Effector memory CD4-positive, alpha-beta T cell (primary cell): Measurements from ENCODE around the gene IFITM10.
"Not testable (repeated sequence)": the region's sequence is repeated elsewhere in the genome, so short reads cannot be mapped to it uniquely, and the experiment has no call there.

Experiments used
- DNase-seq, 3 donors: peaks; one replicate each; pipeline ENCODE4 v3.0.0-alpha.2; 2020
- H3K27ac ChIP-seq: 2 replicates; pipeline ENCODE4 v1.7.0; 2013; ENCODE audit warnings: mild to moderate bottlenecking, low read length, moderate library complexity; ENCODE audit not compliant: insufficient read depth, poor library complexity, severe bottlenecking
- H3K27me3 ChIP-seq: replicated peaks from 2 replicates; pipeline ENCODE4 v1.7.0; 2013; ENCODE audit warnings: mild to moderate bottlenecking, low read length; ENCODE audit not compliant: insufficient read depth, control insufficient read depth, poor library complexity, severe bottlenecking
- H3K36me3 ChIP-seq: 2 replicates; pipeline ENCODE4 v1.7.0; 2013; ENCODE audit warnings: mild to moderate bottlenecking, low read length, moderate library complexity; ENCODE audit not compliant: control insufficient read depth, insufficient read depth
- H3K4me1 ChIP-seq: 2 replicates; pipeline ENCODE4 v1.7.0; 2013; ENCODE audit warnings: low read length, mild to moderate bottlenecking; ENCODE audit not compliant: control insufficient read depth, insufficient read depth, poor library complexity, severe bottlenecking
- H3K4me3 ChIP-seq: 2 replicates; pipeline ENCODE4 v1.7.0; 2013; ENCODE audit warnings: low read length, low read depth, mild to moderate bottlenecking; ENCODE audit not compliant: insufficient read depth, poor library complexity, severe bottlenecking
- H3K9me3 ChIP-seq: 2 replicates; pipeline ENCODE4 v1.7.0; 2013; ENCODE audit warnings: mild to moderate bottlenecking, low read length, moderate library complexity; ENCODE audit not compliant: control insufficient read depth

Gene IFITM10

DNA sequence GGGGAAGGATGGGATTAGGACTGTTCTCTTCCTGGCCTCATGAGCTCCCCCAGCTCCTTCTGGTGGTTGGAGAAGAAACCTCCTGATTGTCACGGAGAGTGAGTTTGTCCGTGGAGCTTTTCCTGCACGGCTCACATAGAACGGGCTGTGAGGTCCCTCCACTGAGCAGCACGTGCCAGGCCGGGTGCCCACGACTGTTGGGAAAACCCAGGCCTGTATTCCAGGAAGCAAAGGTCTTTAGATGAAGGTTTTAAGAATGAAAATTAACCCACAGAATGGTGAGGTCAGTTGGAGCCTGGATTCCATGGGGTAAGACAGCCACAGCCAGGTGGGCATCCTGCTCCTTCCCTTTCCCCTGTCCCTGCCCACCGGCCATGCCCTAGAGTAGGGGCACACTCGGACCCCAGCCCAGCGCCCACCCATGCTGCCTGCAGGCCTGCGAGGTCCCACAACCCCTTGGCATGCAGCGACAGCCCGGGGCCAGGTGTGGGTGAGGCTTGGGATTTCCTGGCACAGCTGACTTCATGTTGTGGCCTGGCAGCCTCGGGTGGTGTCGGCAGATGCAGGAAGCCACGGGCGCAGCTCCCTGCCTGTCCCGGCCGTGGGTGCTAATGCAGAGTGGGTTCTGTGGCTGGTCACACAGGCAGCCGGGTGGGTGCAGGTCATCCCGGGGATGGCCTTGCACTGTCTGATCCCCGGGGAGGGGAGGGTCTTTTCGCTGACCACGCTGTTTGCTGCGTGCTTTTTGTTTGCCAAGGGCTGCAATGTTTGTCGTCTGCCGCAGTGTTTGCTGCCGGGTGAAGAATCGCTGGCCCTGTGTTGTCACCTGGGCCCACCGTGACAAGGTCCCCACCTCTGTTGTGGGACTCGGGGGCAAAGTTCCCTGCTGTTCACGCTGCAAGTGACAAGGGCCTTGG is 60.9 kb downstream of the IFITM10 start:
- H3K4me1 ChIP-seq = peaks cover 12% of the 10 kb centered on the region
- H3K27me3 ChIP-seq, H3K4me3 ChIP-seq, H3K36me3 ChIP-seq, H3K9me3 ChIP-seq, DNase-seq, H3K27ac ChIP-seq: not testable (repeated sequence)

DNA sequence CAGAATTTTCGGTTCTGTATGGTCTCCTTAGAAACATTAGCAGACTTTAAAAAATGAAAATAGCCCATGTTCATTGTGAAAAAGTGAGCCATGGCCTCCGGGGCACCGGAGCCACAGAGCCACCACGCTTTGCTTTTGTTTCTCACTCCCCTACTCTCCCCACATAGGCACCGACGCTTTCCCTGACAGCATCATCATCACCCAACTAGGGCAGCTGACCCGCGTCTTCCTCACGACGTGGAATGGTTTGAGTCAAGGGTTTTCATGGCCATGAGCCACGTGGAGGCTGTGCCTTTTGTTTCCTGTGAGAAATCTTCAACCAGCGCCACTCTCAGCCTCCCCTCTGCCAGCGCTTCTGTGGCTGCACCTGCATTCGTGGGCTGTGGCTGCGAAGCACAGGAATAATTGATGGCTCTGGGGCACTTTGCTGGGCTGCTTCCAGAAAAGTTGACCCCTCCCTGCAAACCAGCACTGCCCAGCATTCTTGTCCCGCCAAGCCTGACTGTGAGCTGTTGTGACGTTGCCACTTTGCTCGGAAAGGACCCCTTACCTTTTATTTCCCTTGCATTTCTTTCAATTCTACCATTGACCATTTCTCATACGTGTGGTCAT is 62.0 kb downstream of the IFITM10 start:
- H3K36me3 ChIP-seq, H3K4me1 ChIP-seq: not testable (repeated sequence)

DNA sequence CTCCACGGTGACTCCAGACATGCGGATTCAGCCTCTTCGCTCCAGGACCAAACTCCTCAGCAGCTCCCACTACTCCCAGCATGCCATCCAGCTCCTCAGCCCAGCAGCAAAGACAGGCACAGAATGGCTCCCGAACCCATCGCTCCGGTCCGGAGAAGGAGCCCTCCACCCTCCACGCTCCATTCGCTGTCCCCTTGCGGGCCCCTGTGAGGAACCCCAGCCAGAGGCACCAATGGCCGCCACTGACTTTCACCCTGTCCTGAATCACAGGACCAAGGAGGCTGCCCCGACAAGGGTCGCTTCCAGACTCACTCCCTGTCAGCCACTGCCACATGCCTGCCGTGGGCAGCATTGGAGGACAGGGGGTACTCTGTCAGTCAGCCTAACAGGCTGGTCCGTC is 64.2 kb downstream of the IFITM10 start:
- H3K36me3 ChIP-seq, H3K4me1 ChIP-seq, H3K9me3 ChIP-seq, H3K27ac ChIP-seq, H3K4me3 ChIP-seq, DNase-seq, H3K27me3 ChIP-seq: not testable (repeated sequence)

More for the DNA sequence above, 62.0 kb downstream of the IFITM10 start:
- not testable (repeated sequence) for H3K27me3 ChIP-seq, H3K9me3 ChIP-seq, H3K4me3 ChIP-seq, DNase-seq, H3K27ac ChIP-seq

DNA sequence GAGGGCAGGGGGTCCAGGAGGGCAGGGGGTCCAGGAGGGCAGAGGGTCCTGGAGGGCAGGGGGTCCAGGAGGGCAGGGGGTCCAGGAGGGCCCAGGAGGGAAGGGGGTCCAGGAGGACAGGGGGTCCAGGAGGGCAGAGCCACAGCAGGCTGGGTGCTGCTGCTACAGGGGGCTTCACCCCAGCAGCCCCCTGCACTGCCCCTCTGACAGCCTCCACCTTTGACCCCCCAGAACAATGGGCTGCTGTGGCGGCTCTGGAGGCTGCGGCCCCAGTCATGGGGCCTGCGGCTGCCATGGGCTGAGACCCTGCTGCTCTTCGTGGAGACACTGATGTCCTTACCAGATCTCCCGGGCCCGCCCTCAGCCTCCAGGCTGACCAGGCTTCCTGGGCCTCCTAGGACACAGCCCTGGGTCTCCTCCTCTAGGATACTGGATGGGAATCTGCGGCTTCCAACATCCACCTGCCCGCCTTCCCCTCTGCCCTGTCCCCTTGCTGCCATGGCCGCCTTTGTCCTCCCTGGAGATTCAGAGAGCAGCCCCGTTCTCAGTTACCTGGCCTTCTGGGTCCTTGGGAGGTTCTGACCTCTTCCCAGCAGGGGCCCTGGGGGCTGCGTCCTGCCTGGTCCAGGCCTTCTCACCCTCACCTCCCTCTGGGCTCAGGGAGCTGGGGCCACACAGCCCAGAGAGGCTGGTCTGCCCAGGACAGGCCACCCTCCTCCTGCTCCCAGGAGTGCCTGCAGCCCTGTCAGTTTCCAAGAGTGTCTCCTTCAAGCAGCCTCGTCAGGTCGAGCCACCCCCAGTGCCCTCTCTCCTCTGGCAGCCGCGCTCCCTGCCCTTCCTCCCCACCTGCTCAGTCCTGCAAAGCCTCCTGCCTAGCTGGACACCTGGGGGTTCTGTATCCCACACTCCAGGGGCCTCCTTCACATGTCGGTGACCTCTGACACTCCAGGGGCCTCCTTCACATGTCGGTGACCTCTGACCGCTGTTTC is 65.2 kb downstream of the IFITM10 start:
- H3K27ac ChIP-seq, H3K27me3 ChIP-seq, H3K4me1 ChIP-seq, H3K4me3 ChIP-seq, DNase-seq, H3K36me3 ChIP-seq, H3K9me3 ChIP-seq: not testable (repeated sequence)

DNA sequence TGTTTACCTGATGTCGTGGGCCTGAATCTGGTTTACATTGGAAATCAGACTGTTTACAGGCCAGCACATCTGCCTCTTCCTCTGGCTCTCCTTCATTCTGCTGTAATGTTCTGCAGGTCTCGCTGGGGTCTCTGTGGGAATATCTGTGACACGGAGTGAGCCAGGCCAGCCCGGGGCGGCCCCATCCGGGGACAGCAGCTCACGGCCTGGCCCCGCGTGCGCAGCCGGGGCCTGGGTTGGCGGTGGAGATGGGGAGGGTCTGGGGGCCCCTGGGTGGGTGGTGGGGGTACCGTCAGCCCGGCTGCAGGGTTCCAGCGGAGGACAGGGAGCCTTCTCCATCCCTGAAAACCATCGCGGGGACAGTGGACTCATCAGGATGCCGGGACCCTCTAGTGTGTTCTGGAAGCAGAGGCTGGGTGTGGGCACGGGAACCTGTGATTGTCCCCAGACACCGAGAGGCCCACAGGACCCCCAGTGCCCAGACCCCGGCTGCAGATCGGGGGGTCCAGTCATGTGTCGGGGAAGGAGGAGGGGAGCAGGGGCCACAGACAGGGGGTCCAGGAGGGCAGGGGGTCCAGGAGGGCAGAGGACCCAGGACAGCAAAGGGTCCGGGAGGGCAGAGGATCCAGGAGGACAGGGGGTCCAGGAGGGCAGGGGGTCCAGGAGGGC is 66.4 kb downstream of the IFITM10 start:
- H3K4me1 ChIP-seq, H3K27me3 ChIP-seq, H3K27ac ChIP-seq, H3K36me3 ChIP-seq, H3K4me3 ChIP-seq, DNase-seq, H3K9me3 ChIP-seq: not testable (repeated sequence)

DNA sequence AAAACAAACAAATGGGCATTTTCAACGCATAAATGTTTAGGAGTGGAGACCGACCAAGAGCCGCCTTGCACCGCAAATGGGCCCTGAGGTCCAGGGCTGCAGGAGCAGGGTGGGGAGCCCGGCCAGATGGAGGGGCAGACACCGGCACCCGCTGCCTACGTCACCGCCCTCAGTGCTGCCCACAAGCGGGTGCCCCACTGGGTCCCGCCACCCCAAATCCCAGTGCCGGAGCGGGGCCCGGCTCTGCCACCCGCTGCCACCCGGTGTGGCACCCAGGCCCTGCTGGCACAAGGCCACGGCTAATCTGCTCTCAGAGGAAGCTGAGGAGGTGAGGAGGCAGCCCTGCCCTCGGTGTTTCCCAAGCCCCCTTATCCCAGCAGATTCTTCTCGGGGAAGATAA is 67.2 kb downstream of the IFITM10 start:
- not testable (repeated sequence) for H3K36me3 ChIP-seq, H3K4me1 ChIP-seq, H3K4me3 ChIP-seq, DNase-seq, H3K27me3 ChIP-seq, H3K9me3 ChIP-seq, H3K27ac ChIP-seq
